ENCODE results near the gene SKIC2.

Gene SKIC2

GRCh38 chr6:31952140-31952805, 6.7 kb upstream of the SKIC2 start:
- H3K27ac Mint-ChIP-seq: no peak overlapping the region
- no peaks in the 10 kb centered on the region for H3K9me3 Mint-ChIP-seq
- peaks cover 3% of the 10 kb centered on the region for H3K4me1 Mint-ChIP-seq (ENCODE audit: low read depth)
- no peak overlapping the region for H3K4me3 Mint-ChIP-seq
- H3K27me3 Mint-ChIP-seq: no peaks in the 10 kb centered on the region
- peaks cover 42% of the 10 kb centered on the region for H3K36me3 Mint-ChIP-seq (ENCODE audit: low read depth)

DNA sequence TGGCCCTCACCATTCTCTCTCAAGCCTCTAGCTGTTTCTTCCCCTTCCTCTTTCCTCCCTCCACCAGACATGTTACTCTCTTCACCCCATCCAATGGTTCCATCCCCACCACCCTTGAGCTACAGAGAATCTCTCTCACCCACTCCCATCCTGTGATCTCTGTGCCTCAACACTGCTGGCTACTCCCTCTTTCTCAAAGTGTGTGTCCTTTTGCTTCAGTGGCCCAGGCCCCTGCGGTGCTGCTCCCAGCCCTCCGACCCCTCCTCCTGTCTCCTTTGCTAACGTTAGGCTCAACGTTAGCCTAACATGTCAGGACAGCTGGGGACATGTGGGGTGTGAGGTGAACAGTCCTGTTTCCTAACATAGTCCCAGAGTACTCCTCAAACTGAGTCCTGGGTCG, 6.1 kb upstream of the SKIC2 start:
- no peaks in the 10 kb centered on the region for H3K27me3 Mint-ChIP-seq
- H3K4me1 Mint-ChIP-seq (ENCODE audit: low read depth): peaks cover 9% of the 10 kb centered on the region
- peaks cover 47% of the 10 kb centered on the region for H3K36me3 Mint-ChIP-seq (ENCODE audit: low read depth)
- H3K27ac Mint-ChIP-seq: no peak overlapping the region
- H3K4me3 Mint-ChIP-seq: no peak overlapping the region
- no peaks in the 10 kb centered on the region for H3K9me3 Mint-ChIP-seq

GRCh38 chr6:31954511-31954910, 4.5 kb upstream of the SKIC2 start:
- Mint-ChIP-seq H3K27ac (no peak overlapping the region), H3K36me3 (ENCODE audit: low read depth) (peaks cover 47% of the 10 kb centered on the region), H3K9me3 (no peaks in the 10 kb centered on the region), H3K4me1 (ENCODE audit: low read depth) (peaks cover 21% of the 10 kb centered on the region), H3K4me3 (no peak overlapping the region), H3K27me3 (no peaks in the 10 kb centered on the region)

- peaks cover 36% of the 10 kb centered on the region for H3K4me1 Mint-ChIP-seq (ENCODE audit: low read depth)
- no peaks in the 10 kb centered on the region for H3K27me3 Mint-ChIP-seq
- H3K9me3 Mint-ChIP-seq: no peaks in the 10 kb centered on the region
- H3K36me3 Mint-ChIP-seq (ENCODE audit: low read depth): peaks cover 64% of the 10 kb centered on the region
- no peak overlapping the region for H3K27ac Mint-ChIP-seq
- no peak overlapping the region for H3K4me3 Mint-ChIP-seq
Measured at GRCh38 chr6:31956796-31957195, 2.2 kb upstream of the SKIC2 start.

- H3K4me3 Mint-ChIP-seq: peak overlapping the region; percentile 99
- H3K27me3 Mint-ChIP-seq: no peaks in the 10 kb centered on the region
- no peaks in the 10 kb centered on the region for H3K9me3 Mint-ChIP-seq
- peaks cover 69% of the 10 kb centered on the region for H3K36me3 Mint-ChIP-seq (ENCODE audit: low read depth)
- peaks cover 36% of the 10 kb centered on the region for H3K4me1 Mint-ChIP-seq (ENCODE audit: low read depth)
- peak overlapping the region; percentile 96 for H3K27ac Mint-ChIP-seq
Measured at GRCh38 chr6:31958412-31958740, 599 bp upstream of the SKIC2 start.

DNA sequence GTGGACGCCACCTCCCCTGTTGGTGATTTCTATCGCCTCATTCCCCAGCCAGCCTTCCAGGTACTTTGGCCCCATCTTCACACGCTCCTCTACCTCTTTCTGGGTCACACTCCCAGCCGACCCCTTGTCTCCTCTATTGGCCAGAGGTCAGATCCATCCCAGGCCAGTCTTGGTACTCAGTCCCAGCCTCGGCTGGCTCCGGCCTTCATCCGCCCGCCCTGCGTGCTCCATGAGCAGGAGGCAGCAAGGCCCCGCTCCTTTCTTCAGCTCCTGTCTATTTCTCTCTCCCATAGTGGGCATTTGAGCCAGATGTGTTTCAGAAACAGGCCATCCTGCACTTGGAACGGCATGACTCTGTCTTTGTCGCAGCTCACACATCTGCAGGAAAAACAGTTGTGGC, 2.6 kb downstream of the SKIC2 start:
- Mint-ChIP-seq H3K27ac (peak overlapping the region; percentile 3), H3K4me3 (no peak overlapping the region), H3K36me3 (ENCODE audit: low read depth) (peaks cover 65% of the 10 kb centered on the region), H3K9me3 (no peaks in the 10 kb centered on the region), H3K27me3 (no peaks in the 10 kb centered on the region), H3K4me1 (ENCODE audit: low read depth) (peaks cover 36% of the 10 kb centered on the region)

- Mint-ChIP-seq H3K36me3 (ENCODE audit: low read depth) (peaks cover 60% of the 10 kb centered on the region), H3K4me3 (no peak overlapping the region), H3K4me1 (ENCODE audit: low read depth) (peaks cover 21% of the 10 kb centered on the region)
Measured at GRCh38 chr6:31963921-31964320, 4.9 kb downstream of the SKIC2 start.

GRCh38 chr6:31965700-31966099, 6.7 kb downstream of the SKIC2 start:
- Mint-ChIP-seq H3K27me3 (no peaks in the 10 kb centered on the region), H3K36me3 (ENCODE audit: low read depth) (peaks cover 62% of the 10 kb centered on the region), H3K9me3 (no peaks in the 10 kb centered on the region), H3K4me1 (ENCODE audit: low read depth) (peaks cover 16% of the 10 kb centered on the region), H3K4me3 (no peak overlapping the region), H3K27ac (no peak overlapping the region)

More at GRCh38 chr6:31963921-31964320, 4.9 kb downstream of the SKIC2 start:
- no peak overlapping the region for H3K27ac Mint-ChIP-seq
- H3K27me3 Mint-ChIP-seq: no peaks in the 10 kb centered on the region
- H3K9me3 Mint-ChIP-seq: no peaks in the 10 kb centered on the region

DNA sequence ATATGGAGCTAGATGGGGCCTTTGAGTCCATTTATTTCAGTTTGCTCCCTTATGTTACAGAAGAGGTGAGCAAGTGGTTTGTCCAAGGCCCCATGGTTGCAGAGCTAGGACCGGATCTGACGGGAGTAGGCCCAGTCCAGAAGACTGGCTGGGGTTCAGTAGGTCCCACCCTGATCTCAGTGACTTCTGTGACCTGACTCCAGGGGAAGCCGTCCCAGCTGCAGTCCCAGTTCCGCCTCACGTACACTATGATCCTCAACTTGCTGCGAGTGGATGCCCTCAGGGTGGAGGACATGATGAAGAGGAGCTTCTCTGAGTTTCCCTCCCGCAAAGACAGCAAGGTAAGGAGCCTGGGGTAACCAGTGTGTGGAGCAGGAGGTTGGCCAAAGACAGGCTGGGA, 7.5 kb downstream of the SKIC2 start:
- Mint-ChIP-seq H3K4me3 (no peak overlapping the region), H3K4me1 (ENCODE audit: low read depth) (peaks cover 18% of the 10 kb centered on the region), H3K36me3 (ENCODE audit: low read depth) (peaks cover 54% of the 10 kb centered on the region), H3K27me3 (no peaks in the 10 kb centered on the region), H3K9me3 (no peaks in the 10 kb centered on the region), H3K27ac (no peak overlapping the region)

DNA sequence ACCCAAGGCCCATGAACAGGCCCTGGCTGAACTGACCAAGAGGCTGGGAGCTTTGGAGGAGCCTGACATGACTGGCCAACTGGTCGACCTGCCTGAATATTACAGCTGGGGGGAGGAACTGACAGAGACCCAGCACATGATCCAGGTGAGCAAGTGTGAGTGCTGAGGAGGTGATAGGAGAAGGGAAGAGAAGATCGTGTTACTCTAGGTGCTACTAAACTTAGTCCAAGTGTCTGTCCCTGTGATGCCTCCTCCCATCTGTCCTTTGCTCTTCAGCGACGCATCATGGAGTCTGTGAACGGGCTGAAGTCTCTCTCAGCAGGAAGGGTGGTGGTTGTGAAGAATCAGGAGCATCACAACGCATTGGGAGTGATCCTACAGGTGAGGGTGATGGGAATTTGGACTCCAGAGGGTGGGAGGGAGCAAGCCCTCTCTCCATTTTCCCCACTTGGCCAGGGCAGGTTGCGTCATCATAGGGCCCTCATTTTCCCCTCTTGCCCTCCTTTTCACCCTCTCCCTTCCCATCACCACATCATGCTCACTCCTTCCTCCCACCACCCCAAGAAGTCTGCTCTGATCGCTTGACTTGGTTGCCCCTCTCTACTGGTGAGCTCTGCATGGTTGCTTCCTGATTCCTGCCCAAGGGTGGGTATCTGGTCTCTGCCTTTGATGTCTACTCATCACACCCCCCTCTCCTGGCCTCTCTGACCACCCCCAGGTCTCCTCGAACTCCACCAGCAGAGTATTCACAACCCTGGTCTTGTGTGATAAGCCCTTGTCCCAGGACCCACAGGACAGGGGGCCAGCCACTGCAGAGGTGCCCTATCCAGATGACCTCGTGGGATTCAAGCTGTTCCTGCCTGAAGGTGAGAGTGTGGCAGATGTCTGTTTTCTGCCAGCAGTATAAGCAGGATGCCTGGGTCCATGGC, 8.3 kb downstream of the SKIC2 start:
- no peak overlapping the region for H3K27ac Mint-ChIP-seq
- no peak overlapping the region for H3K4me3 Mint-ChIP-seq
- H3K36me3 Mint-ChIP-seq (ENCODE audit: low read depth): peaks cover 47% of the 10 kb centered on the region
- peaks cover 25% of the 10 kb centered on the region for H3K4me1 Mint-ChIP-seq (ENCODE audit: low read depth)
- no peaks in the 10 kb centered on the region for H3K9me3 Mint-ChIP-seq
- H3K27me3 Mint-ChIP-seq: no peaks in the 10 kb centered on the region

DNA sequence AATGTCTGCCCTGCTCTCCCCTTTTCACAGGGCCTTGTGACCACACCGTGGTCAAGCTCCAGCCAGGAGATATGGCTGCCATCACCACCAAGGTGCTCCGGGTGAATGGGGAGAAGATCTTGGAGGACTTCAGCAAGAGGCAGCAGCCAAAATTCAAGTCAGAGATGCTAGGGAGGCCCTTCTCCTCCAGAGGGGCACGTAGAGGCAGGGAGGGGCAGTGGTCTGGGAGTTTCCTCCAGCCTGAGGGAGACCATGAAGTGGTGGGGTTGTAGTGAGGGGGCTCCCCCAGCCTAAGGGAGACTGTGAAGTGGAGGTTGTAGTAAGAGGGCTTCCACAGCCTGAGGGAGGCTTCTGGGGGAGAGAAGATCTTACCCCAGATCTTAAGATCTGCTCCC, 8.9 kb downstream of the SKIC2 start:
- H3K4me1 Mint-ChIP-seq (ENCODE audit: low read depth): peaks cover 30% of the 10 kb centered on the region
- H3K27ac Mint-ChIP-seq: no peak overlapping the region
- peaks cover 41% of the 10 kb centered on the region for H3K36me3 Mint-ChIP-seq (ENCODE audit: low read depth)
- H3K9me3 Mint-ChIP-seq: no peaks in the 10 kb centered on the region
- no peaks in the 10 kb centered on the region for H3K27me3 Mint-ChIP-seq
- H3K4me3 Mint-ChIP-seq: no peak overlapping the region

GRCh38 chr6:31968326-31968725, 9.4 kb downstream of the SKIC2 start:
- Mint-ChIP-seq H3K4me1 (ENCODE audit: low read depth) (peaks cover 34% of the 10 kb centered on the region), H3K27ac (no peak overlapping the region), H3K36me3 (ENCODE audit: low read depth) (peaks cover 40% of the 10 kb centered on the region), H3K9me3 (no peaks in the 10 kb centered on the region), H3K4me3 (no peak overlapping the region), H3K27me3 (no peaks in the 10 kb centered on the region)

GRCh38 chr6:31968791-31969711, 10.1 kb downstream of the SKIC2 start:
- Mint-ChIP-seq H3K4me1 (ENCODE audit: low read depth) (peaks cover 41% of the 10 kb centered on the region), H3K36me3 (ENCODE audit: low read depth) (peaks cover 40% of the 10 kb centered on the region), H3K27me3 (no peaks in the 10 kb centered on the region), H3K27ac (peak overlapping the region; percentile 41), H3K4me3 (no peak overlapping the region), H3K9me3 (no peaks in the 10 kb centered on the region)

DNA sequence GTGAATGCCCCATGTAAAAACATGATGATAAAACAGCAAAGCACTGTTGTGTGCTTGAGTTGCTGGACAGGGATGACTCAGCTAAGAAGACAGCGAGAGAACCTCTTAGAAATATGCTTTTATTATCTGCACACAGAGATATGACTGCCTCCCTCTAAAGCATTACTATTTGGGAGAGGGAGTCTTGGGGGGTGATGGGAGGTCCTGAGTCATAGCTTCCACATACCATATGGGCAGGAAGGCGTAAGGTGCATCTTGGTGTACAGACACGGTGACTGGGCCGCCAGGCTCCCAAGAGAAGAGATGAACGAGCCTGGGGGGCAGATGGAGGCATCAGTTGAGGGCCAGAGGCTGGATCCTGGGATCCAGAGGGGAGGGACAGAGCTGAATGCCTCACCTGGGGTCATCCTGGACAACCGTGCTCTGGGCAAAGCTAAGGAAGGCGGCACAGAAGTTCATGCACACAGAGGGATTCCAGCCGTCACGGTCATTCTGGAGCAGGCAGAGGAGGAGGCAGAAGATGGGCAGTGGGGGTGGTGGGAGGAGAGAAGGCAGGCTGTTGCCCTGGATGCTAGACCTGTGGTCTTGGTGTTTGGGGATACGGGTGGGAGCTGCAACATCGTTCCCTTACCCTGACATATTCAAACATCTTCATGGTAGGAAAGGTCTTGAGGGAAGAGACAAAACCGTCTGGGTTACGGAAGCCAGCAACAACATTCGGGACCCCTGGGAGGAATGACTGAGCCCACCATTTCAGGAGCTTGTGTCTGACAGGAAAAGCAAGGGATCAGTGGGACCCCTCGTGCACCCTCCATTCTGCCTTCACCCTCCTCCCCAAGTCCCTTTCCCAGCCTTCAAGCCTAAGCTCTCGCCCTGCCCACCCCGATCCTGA, 11.0 kb downstream of the SKIC2 start:
- H3K9me3 Mint-ChIP-seq: no peaks in the 10 kb centered on the region
- H3K4me1 Mint-ChIP-seq (ENCODE audit: low read depth): peaks cover 48% of the 10 kb centered on the region
- H3K27ac Mint-ChIP-seq: peak overlapping the region; percentile 61
- peak overlapping the region; percentile 96 for H3K4me3 Mint-ChIP-seq
- no peaks in the 10 kb centered on the region for H3K27me3 Mint-ChIP-seq
- H3K36me3 Mint-ChIP-seq (ENCODE audit: low read depth): peaks cover 40% of the 10 kb centered on the region

All from stimulated activated naive CD8-positive, alpha-beta T cell treated with anti-CD3 and anti-CD28 coated beads, Interleukin-15, Interleukin-2, amounts not matched to agents 100 ng/mL and 50 ng/mL, for 24 hours (primary cell).